CD4-positive, alpha-beta T cell treated with Interleukin-4 for 4 hours (primary cell): ENCODE data around the gene MAST3.

Source experiments
- DNase-seq: peaks from one replicate; pipeline ENCODE4 v3.0.0-alpha.2; 2020

Gene MAST3

DNA sequence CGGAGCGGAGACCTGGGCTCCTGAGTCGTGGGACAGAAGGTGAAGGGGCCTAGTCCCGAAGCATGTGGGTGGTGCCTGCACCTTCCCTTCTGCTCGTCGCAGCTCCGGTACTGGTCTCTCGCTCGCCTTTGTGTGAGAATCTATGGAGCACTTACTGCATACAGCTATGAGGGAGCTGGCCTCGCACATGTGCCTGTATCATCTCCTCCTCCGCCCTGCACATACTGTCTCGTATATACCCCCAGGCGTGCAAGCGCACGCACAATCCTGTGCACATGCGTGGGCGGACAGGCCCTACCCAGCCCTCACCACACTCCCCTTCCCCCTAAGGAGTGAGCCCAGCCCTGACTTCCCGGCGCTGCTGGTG, 64.0 kb downstream of the MAST3 start:
- DNase-seq: no peak

DNA sequence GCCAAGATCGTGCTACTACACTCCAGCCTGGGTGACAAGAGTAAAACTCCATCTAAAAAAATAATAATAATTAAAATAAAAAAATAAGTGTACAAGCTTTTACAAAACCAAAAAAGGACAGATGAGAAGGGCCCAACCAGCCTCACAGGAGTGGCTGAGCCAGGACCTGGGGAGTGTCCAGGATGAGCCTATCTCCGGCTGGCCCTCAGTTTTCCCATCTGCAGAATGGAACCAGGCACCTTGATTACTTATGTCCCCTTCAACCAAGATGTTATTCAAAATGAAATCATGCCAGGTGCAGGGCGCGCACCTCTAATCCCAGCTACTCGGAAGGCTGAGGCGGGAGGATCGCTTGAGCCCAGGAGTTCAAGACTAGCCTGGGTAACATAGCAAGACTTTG, 66.5 kb downstream of the MAST3 start:
- no peak for DNase-seq

DNA sequence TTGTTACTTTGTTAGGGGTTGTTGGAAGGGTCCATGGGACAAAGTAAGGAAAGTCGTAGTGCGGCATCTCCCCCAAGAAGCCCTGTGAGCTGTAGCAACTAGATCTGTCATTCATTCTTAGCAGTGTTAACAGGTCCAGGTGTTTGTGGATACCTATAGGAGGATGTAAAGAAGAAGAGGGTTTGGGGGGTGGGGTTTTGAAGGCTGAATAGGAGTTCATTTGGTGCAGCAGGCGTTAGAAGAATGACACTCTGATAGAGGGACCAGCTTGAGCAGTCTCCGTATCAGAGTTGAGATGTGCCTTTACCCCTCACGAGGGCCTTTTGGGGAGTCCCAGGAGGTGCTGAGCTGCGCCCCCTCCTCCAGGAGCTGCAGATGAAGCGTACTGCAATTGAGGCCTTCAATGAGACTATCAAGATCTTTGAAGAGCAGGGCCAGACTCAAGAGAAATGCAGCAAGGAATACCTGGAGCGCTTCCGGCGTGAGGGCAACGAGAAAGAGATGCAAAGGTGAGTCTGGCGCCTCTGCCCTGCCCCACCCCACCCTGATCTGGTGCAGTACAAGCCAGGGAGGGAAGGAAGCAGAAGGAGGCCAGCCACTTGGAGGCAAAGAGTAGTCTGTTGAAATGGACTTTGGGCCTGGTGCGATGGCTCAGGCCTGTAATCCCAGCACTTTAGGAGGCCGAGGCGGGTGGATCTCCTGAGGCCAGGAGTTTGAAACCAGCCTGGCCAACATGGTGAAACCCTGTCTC, 68.4 kb downstream of the MAST3 start:
- DNase-seq: no peak

DNA sequence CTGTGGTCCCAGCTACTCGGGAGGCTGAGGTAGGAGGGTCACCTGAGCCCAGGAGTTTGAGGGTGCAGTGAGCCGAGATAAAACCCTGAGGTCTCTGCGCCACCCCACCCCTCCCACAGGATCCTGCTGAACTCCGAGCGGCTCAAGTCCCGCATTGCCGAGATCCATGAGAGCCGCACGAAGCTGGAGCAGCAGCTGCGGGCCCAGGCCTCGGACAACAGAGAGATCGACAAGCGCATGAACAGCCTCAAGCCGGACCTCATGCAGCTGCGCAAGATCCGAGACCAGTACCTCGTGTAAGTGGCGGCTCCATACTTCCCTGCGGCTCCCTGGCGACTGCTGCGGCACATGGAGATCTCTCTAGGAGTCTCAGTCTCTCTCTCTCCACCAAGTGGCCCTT, 69.4 kb downstream of the MAST3 start:
- DNase-seq: no peak

DNA sequence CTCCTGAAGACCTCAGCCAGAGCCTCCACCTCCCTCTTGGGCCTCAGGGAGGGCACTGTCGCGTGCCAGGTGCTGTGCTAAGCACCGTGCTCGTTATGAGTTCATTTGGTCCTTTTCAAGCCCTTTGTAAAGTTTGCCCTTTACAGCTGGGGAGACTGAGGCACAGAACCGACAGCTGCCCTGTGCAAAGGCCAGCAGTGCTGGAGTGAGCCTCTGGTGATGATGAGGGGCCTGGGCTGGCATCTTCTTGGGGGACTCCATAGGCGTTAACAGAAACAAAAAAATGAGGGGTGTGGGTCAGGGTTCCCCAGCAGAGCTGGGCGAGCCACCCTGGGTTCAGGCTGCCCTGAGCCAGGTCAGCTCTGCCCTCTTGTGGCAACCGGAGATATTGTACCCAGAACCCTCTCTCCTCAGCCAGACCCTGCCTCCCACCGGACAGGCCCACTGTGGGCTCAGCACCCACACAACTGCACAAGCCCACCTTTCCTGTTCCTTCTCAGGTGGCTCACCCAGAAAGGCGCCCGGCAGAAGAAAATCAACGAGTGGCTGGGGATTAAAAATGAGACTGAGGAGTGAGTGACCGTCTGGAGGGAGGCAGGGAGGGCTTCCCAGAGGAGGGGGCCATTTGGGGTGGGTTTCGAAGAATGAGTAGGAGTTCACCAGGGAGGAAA, 70.5 kb downstream of the MAST3 start:
- DNase-seq: peak; percentile 56

DNA sequence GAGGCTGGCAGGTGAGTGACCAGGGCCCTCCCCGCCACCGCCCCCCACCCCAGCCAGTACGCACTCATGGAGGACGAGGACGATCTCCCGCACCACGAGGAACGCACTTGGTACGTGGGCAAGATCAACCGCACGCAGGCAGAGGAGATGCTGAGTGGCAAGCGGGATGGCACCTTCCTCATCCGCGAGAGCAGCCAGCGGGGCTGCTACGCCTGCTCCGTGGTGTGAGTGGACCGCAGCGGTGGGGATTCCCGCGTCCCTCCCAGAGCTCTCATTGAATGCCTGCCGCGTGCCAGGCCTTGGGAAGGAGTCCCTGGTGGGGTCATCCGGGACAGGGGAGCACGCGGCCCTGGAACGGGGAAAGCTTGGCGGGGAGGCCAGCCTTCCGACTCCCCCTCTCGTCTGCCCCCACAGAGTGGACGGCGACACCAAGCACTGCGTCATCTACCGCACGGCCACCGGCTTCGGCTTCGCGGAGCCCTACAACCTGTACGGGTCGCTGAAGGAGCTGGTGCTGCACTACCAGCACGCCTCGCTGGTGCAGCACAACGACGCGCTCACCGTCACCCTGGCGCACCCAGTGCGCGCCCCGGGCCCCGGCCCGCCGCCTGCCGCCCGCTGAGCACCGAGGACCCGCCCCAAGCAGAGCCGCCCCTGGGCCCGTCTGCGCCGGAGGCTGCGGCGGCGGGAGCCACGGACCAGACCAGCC, 71.2 kb downstream of the MAST3 start:
- no peak for DNase-seq

DNA sequence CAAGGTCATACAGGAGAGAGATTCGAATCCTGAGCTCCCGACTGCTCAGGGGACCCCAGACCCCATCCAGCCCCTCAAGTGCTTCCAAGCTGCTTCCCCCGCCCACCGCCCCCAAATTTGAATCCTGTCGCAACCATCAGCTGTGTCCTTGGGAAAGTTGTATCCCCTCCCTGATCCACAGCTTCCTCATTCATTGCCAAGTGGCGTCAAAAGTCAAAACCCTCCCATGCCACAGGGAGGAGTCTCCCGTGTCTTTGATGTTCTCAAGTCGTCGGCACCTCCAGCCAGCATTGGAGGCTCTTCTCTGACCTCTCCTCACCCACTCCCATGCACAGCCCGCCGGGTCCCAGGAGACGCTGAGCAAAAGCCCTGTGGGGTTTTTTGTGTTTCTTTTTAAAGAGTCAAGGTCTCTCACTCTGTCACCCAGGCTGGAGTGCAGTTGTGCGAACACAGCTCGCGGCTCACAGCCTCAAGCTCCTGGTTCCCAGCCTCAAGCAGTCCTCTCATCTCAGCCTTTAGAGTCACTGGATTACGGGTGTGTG, 73.2 kb downstream of the MAST3 start:
- no peak for DNase-seq

DNA sequence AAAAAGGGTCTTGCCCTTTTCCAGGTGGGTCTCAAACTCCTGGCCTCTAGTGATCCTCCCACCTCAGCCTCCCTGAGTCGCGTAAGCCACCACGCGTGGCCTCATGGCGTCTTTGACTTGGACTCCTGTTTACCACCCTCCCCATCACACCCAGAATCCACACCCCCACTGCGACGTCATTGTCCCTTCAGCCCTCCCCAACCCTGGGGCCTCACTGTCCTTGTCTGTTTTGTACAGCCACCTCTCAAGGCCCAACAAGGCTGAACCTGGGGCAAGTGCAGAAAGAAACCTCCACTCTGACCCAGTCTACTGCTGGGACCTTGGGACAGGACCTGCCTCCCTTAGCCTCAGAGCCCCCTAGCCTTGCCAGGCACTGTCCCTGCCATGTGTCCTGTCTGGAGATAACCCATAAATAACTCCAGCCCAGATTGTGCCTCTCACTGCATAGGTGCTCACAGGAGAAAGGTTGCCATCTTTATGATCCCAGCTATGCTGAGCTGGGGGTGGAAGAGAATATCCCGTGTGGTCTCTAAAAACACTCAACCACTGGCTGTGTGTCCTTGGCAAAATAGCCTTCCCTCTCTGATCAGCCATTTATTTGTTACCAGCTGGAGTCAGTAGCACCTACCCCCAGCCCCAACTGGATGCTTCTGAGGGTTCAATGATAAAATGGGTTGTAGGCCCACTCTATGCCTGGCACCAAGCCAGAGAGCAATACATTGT, 74.2 kb downstream of the MAST3 start:
- DNase-seq: no peak

DNA sequence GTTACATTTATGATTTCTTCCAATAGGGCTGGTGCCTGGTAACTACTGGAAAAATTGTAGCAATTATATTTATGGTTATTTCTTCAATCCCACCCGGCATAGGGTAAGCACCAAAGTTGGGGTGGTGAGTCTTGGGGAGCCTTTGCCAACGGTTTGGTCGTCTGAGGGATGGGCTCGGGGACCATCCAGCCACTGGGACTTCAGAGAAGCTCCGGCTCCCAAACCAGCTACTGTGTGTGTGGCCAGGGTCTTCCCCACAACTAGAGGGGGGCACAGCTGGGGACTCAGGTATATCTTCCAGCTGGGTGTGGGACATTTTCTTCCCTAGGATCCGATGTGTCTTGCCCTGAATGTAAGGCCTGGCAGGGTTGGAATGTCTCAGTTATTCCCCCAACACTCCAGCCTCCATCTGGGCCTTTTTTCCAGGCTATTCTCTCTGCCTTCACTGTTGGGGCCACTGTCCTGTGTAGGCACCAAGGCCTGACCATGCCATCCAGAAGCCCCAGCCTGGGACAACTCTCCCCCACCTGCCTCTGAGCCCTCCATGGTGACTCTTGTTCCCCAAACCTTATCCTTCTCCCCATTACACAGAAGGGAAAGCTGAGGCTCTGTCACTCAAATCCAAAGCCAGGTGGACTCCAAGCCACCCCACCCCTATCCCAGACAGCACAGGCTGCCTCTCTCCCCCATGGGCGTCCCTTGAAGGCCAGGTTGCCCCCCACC, 74.9 kb downstream of the MAST3 start:
- DNase-seq: no peak

DNA sequence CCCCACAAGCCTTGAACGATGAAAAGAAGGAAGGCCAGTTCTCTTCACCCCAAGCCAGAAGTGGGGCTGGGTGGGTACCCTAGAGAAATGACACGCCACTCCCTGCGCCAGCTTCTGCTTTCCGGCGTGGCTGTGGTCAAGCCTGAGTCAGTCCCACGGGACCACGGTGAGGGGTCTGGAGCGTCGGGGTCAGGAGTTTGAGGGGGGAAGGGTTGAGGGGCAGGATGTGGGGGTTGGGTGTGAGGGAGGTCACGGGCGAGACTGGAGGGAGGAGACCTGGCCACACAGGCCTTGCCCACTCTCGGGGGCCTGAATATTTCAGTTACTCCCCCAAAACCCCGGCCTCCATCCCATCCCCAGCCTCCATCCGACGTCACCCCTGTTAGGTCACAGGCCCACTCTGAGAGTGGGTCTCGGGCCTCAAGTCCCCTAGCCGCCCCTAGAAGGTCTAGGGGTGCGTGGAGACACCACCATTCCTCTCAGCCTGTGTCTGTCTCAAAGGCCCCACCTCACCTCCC, 75.5 kb downstream of the MAST3 start:
- DNase-seq: peak; percentile 34

DNA sequence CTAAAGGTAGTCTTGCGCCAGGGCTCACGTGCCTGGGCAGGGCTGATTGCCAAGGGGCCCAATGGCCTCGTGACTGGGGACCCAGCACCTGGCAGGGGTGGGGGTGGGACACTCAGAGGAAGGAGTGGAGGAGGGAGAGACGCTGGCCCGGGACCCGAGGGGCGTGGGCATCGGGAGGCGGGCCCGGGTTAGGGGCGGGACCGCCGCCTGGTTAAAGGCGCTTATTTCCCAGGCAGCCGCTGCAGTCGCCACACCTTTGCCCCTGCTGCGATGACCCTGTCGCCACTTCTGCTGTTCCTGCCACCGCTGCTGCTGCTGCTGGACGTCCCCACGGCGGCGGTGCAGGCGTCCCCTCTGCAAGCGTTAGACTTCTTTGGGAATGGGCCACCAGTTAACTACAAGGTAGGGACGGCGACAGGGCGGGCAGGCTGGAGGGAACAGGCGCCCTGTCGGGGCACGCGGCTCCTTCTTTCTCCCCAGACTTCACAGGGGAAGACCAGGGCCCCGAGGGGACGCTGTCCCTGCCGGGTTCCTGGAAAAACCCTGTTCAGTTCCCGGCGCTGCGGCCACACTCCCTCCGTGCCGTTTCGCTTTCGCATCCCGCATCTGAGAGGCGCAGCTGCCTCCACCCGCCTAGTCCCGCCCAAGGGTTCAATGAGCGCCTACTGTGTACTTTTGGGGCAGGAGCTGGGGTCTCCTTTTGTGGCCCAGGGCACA, 76.2 kb downstream of the MAST3 start, which contains the start of gene IFI30:
Gene IFI30, plus strand, starts transcription at position 242 of the 717 bp plus-strand sequence. Its CDS starts 29 bp downstream, at position 271.
- peak; percentile 49 for DNase-seq

DNA sequence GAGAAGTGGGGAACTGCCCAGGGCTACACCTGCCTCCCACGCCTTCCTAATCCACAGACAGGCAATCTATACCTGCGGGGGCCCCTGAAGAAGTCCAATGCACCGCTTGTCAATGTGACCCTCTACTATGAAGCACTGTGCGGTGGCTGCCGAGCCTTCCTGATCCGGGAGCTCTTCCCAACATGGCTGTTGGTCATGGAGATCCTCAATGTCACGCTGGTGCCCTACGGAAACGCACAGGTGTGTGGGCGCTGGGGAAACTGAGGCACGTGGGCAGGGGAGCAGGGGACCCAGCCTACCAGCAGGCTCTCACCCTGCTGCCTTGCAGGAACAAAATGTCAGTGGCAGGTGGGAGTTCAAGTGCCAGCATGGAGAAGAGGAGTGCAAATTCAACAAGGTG, 77.4 kb downstream of the MAST3 start:
- DNase-seq: no peak

DNA sequence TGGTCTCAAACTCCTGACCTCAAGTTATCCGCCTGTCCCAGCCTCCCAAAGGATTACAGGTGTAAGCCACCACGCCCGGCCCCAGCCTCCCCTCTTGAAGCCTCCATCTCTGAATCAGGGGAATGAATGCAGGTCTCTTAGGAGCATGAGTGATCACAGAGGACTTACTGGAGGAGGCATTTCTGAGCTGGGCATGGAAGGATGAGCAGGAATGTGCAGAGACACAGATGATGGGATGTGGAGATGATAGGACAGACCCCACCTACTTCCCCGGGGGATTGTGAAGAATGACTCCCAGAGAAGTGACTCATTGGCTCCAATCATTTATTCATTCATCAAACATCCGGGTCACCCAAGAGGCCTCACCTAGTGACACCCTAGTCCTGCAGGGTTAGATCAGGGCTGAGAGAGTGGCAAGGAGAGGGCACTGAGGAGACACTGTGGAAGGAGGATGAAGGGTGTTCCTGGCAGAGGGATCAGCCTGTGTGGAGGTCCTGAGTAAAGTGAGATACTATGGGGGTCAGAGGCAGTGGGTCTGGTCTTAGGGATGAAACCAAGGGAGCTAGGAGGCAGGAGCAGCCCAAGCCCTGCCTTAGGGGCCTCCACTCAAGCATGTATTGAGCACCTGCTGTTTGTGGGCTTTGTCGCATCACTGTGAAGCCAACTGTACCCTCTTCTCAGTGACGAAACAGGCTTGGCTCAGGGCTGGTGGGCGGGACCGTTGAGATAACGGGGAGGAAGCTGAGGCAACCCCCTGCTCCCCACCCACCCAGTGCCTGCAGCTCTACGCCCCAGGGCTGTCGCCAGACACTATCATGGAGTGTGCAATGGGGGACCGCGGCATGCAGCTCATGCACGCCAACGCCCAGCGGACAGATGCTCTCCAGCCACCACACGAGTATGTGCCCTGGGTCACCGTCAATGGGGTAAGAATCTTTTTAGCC, 79.1 kb downstream of the MAST3 start:
- no peak for DNase-seq

DNA sequence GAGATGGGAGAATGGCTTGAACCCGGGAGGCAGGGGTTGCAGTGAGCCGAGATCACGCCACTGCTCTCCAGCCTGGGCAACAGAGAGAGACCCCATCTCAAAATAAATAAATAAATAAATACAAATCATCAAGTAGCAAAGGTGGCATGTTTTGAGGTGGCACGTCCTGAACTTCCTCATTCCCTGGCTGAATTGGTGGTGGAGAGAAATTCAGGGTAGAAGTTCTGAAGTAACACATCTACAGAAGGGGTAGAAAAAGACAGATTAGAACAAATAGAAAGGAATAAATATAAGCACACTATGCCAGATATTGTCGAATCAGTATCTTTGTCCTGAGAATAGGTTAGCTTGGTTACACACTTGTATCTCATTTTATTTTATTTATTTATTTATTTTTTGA, 82.4 kb downstream of the MAST3 start:
- DNase-seq: no peak

DNA sequence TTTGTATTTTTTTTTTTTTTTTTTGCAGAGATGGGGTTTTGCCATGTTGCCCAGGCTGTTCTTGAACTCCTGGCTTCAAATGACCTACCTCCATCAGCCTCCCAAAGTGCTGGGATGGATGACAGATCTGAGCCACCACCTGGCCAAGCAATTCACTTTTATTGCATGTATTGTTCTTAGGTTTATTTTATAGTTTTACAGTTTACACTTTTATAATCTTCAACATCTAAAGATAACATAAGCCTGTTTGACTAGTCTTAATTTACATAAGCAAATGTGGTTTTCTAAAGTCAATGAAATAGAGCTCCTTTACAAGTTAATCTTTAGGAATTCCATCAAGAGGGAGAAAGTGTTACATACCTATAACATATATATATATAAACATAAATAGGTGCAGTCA, 86.0 kb downstream of the MAST3 start:
- no peak for DNase-seq

DNA sequence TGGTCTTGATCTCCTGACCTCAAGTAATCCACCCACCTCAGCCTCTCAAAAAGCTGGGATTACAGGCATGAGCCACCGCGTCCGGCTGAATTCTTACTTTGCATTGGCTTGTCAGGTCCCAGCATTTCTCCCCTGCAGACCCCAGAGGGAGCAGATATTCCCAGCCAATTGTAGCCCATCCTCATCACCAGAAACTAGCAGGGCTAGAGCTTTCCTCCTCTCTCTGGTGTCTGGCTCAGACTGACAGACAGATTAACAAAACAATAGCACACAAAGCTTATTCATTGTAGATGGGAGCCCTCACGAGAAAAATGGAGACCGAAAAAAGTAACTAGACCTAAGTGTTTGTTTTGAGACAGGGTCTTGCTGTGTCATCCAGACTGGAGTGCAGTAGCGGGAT, 88.0 kb downstream of the MAST3 start:
- no peak for DNase-seq

DNA sequence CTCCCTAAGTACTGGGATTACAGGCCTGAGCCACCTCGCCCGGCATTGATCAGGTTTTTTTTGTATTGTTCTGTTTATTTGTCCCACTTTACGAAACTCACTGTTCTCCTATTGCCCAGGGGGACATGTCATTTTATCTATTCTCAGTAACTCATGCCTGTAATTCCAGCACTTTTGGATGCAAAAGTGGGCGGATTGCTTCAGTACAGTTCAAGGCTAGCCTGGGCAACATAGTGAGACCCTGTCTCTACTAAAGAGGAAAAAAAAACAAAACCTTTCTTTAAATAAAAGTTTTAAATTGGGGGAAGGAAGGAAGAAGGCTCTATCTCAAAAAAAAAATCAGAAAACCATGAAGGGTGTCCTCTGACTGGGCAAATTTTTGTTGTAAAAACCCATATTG, 92.7 kb downstream of the MAST3 start:
- no peak for DNase-seq

DNA sequence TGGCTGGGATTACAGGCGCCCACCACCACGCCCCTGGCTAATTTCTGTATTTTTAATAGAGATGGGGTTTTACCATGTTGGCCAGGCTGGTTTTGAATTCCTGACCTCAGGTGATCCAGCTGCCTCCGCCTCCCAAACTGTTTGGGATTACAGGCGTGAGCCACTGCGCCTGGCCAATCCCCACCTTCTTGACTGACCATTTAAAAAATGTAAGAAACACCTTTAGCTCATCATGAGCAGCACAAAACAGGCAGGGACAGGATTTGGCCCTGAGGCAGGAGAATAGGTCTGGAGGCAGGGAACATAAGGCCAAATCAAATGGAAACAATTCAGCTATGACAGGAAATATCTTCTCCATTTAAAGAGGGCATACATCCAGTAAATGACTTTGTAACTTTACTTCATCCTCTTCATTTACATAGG, 94.1 kb downstream of the MAST3 start:
- no peak for DNase-seq

DNA sequence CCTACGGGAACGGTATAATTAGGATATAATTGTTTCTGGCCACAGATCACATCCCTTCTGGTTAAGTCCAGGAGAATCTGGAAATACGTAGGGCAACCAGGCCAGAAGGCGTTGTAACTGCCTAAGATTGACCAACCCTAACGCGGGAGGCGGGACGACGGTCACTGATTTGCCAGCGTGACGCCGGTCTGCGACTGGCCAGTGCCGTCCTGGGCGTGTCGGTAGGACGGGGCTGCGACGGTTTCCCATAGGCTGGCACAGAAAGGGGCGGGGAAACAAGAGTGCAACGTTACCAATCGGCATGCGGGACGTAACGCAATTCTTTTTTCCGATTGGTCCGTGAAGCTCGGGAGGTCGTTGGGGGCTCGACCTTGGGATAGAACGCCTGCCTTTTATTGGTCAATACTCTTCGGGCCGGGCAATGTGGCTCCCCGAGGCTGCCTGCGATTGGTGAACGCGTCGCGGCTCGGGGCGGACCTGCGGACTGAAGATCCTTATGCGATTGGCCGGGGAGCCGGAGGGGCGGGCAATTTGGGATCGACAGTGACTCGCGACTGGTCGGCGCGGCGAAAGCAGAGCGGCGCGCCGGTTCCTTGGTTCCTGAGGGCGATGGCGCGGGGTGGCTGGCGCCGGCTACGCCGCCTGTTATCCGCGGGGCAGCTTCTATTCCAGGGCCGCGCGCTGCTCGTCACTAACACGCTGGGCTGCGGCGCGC, 95.3 kb downstream of the MAST3 start, which contains the start of gene MPV17L2:
Gene MPV17L2, plus strand, starts transcription at position 546 of the 715 bp plus-strand sequence. Its CDS starts 64 bp downstream, at position 610.
- peak; percentile 100 for DNase-seq
